A549 (cell line): ENCODE results near the gene ZNF680. TPM values are rescaled to one million over a fixed set of nuclear protein-coding genes. Genes with fewer than 3 reads are reported as not detected.

Experiments
- ATAC-seq, 2 experiments: fragments of 200-7000 bp in 1 of 2; fragments of >200 bp in 1 of 2; cut with Nextera tagmentation in 1 of 2; cut with Tn5 transposase in 1 of 2; 3 replicates each; pipeline versions ENCODE4 v1.8.0 to v1.9.1; 2018 to 2020; ENCODE audit warnings: mild to moderate bottlenecking in 1 of 2, moderate library complexity in 1 of 2
- CTCF ChIA-PET: fragments of 300-600 bp; sonication (Branson Sonifier 250); formaldehyde crosslinking; extraction: SDS; loops from one replicate; lab custom pipeline; 2021; ENCODE audit warnings: antibody characterized with exemption, inconsistent platforms; lab: Yijun Ruan, JAX
- POLR2A ChIA-PET: fragments of 350-600 bp; formaldehyde crosslinking; extraction: SDS; loops from one replicate; lab custom pipeline; 2021; ENCODE audit warnings: antibody characterized with exemption, inconsistent platforms; lab: Yijun Ruan, JAX
- DNase-seq, 2 experiments: peaks; one replicate each; pipeline versions ENCODE4 v3.0.0 to v3.0.0-alpha.2; 2011 to 2016; ENCODE audit warnings: low read depth in 1 of 2, low spot score in 1 of 2
- FAIRE-seq: peaks from 2 replicates; lab custom pipeline; 2011; peaks lifted over from hg19 to GRCh38; lab: Jason Lieb, UNC
- H3K27ac ChIP-seq, 2 experiments: fragments of >200 bp; sonication (Bioruptor Twin); formaldehyde crosslinking; 3 replicates each; pipeline ENCODE4 v1.5.1; 2016 to 2017
- H3K4me1 ChIP-seq: fragments of >200 bp; sonication (Bioruptor Twin); formaldehyde crosslinking; 3 replicates; pipeline ENCODE4 v1.6.1; 2016
- H3K4me2 ChIP-seq: fragments of >200 bp; sonication (Bioruptor Twin); formaldehyde crosslinking; 3 replicates; pipeline ENCODE4 v1.6.1; 2016
- H3K4me3 ChIP-seq: fragments of >200 bp; sonication (Bioruptor Twin); formaldehyde crosslinking; 3 replicates; pipeline ENCODE4 v1.5.1; 2016
- H3K9me3 ChIP-seq: fragments of >200 bp; sonication (Bioruptor Twin); formaldehyde crosslinking; 3 replicates; pipeline ENCODE4 v1.6.1; 2016
- BCL3 ChIP-seq: fragments of >200 bp; sonication (Bioruptor Twin); formaldehyde crosslinking; IDR thresholded peaks from 3 replicates; pipeline ENCODE4 v1.6.1; 2016
- BHLHE40 ChIP-seq: IDR thresholded peaks from 2 replicates; pipeline ENCODE4 v1.6.1; 2012; ENCODE audit warnings: low read depth, low read length, inconsistent platforms
- CEBPB ChIP-seq, 2 experiments: fragments of >200 bp in 1 of 2; sonication (Bioruptor Twin) in 1 of 2; formaldehyde crosslinking in 1 of 2; IDR thresholded peaks; 2 replicates each; pipeline ENCODE4 v1.6.1; 2012 to 2016
- E2F6 ChIP-seq: IDR thresholded peaks from 2 replicates; pipeline ENCODE4 v1.6.1; 2012; ENCODE audit warnings: low read depth, borderline replicate concordance
- ELK1 ChIP-seq: fragments of 150-350 bp; IDR thresholded peaks from 2 replicates; pipeline ENCODE4 v1.6.1; 2014; ENCODE audit warnings: low read depth, mild to moderate bottlenecking, low read length
- EP300 ChIP-seq, 2 experiments: fragments of >200 bp; sonication (Bioruptor Twin); formaldehyde crosslinking; IDR thresholded peaks; 2 replicates in 1 of 2; 3 replicates in 1 of 2; pipeline ENCODE4 v1.6.1; 2016 to 2017
- FOSB ChIP-seq: fragments of 250-450 bp; sonication (Bioruptor Pico); IDR thresholded peaks from 2 replicates; pipeline ENCODE4 v1.5.0; 2020; ENCODE audit warnings: mild to moderate bottlenecking, moderate library complexity
- FOSL2 ChIP-seq, 2 experiments: fragments of 450-650 bp in 1 of 2; fragments of >200 bp in 1 of 2; sonication (Bioruptor Twin) in 1 of 2; formaldehyde crosslinking; IDR thresholded peaks; 2 replicates each; pipeline versions ENCODE4 v1.5.0 to v1.6.1; 2016 to 2020; ENCODE audit warnings: mild to moderate bottlenecking in 1 of 2, moderate library complexity in 1 of 2
- FOXS1 ChIP-seq: fragments of 250-450 bp; sonication (Bioruptor Pico); IDR thresholded peaks from 2 replicates; pipeline ENCODE4 v1.5.0; 2020; ENCODE audit warnings: mild to moderate bottlenecking, moderate library complexity
- GATA3 ChIP-seq: IDR thresholded peaks from 2 replicates; pipeline ENCODE4 v1.6.1; 2012; ENCODE audit warnings: borderline replicate concordance
- HDAC2 ChIP-seq: fragments of 200-600 bp; sonication (generic); IDR thresholded peaks from 2 replicates; pipeline ENCODE4 v1.6.1; 2016
- HOXA7 ChIP-seq: fragments of 250-450 bp; sonication (Bioruptor Pico); IDR thresholded peaks from 2 replicates; pipeline ENCODE4 v1.5.0; 2020; ENCODE audit warnings: mild to moderate bottlenecking, moderate library complexity
- HOXB5 ChIP-seq: fragments of 250-450 bp; sonication (Bioruptor Pico); IDR thresholded peaks from 2 replicates; pipeline ENCODE4 v1.5.0; 2020; ENCODE audit warnings: mild to moderate bottlenecking, moderate library complexity
- KDM1A ChIP-seq: fragments of 200-600 bp; sonication (generic); IDR thresholded peaks from 2 replicates; pipeline ENCODE4 v1.6.1; 2016; ENCODE audit warnings: low read depth, mild to moderate bottlenecking
- NPAS2 ChIP-seq: fragments of 250-450 bp; sonication (Bioruptor Pico); IDR thresholded peaks from 2 replicates; pipeline ENCODE4 v1.8.0; 2022; ENCODE audit warnings: mild to moderate bottlenecking, moderate library complexity, borderline replicate concordance
- PHF8 ChIP-seq: fragments of 200-600 bp; sonication (generic); IDR thresholded peaks from 2 replicates; pipeline ENCODE4 v1.6.1; 2016; ENCODE audit warnings: low read depth, mild to moderate bottlenecking, antibody characterized with exemption, moderate library complexity, borderline replicate concordance
- RAD21 ChIP-seq, 2 experiments: fragments of >200 bp in 1 of 2; sonication (Bioruptor Twin) in 1 of 2; formaldehyde crosslinking in 1 of 2; IDR thresholded peaks in 1 of 2; conservative IDR thresholded peaks in 1 of 2; 2 replicates in 1 of 2; 3 replicates in 1 of 2; pipeline ENCODE4 v1.6.1; 2012 to 2018; ENCODE audit warnings: inconsistent platforms in 1 of 2
- RCOR1 ChIP-seq: fragments of 150-350 bp; IDR thresholded peaks from 2 replicates; pipeline ENCODE4 v1.6.1; 2014; ENCODE audit warnings: antibody characterized with exemption, low read length, low read depth
- REST ChIP-seq: fragments of 200-600 bp; sonication (generic); IDR thresholded peaks from 2 replicates; pipeline ENCODE4 v1.6.1; 2016; ENCODE audit warnings: antibody characterized with exemption, mild to moderate bottlenecking, moderate library complexity
- RFX5 ChIP-seq: fragments of 450-650 bp; IDR thresholded peaks from 2 replicates; pipeline ENCODE4 v1.7.1; 2014; ENCODE audit warnings: antibody characterized with exemption, mild to moderate bottlenecking, moderate library complexity
- SMC3 ChIP-seq: fragments of >200 bp; sonication (Bioruptor Twin); formaldehyde crosslinking; IDR thresholded peaks from 3 replicates; pipeline ENCODE4 v1.6.1; 2018; ENCODE audit warnings: inconsistent platforms
- TFCP2L1 ChIP-seq: fragments of 250-450 bp; sonication (Bioruptor Pico); IDR thresholded peaks from 2 replicates; pipeline ENCODE4 v1.5.0; 2021; ENCODE audit warnings: mild to moderate bottlenecking
- TP53 ChIP-seq: fragments of 250-450 bp; sonication (Bioruptor Pico); IDR thresholded peaks from 2 replicates; pipeline ENCODE4 v1.5.0; 2021; ENCODE audit warnings: mild to moderate bottlenecking, moderate library complexity
- ZFP36 ChIP-seq: fragments of 450-650 bp; IDR thresholded peaks from 2 replicates; pipeline ENCODE4 v1.6.1; 2014; ENCODE audit warnings: borderline replicate concordance; ENCODE audit not compliant: partially characterized antibody
- ZSCAN20 ChIP-seq: fragments of 250-450 bp; sonication (Bioruptor Pico); IDR thresholded peaks from 2 replicates; pipeline ENCODE4 v1.8.0; 2022; ENCODE audit warnings: mild to moderate bottlenecking, moderate library complexity
- WGBS: methylation state at CpG from one replicate; pipeline ENCODE4 v1.1.6; 2017; ENCODE audit errors: missing lambda C conversion rate; 5-methylcytosine and 5-hydroxymethylcytosine counted together
- polyA plus RNA-seq, 4 experiments: library from polyadenylated mRNA; depleted of rRNA in 3 of 4; stranded (reverse); fragments of >200 nt; fragmentation: RNase III in 1 of 4; extraction: RNeasy Plus Mini Kit Qiagen cat#74134 plus additional on column Dnase treatment in 1 of 4; gene quantifications; 2 replicates in 3 of 4; 3 replicates in 1 of 4; pipeline ENCODE4 v1.2.3, GENCODE V29; 2011 to 2017

The ZNF680 gene
- polyA plus RNA-seq, 2 of the 4 experiments (the other 2 are of a cell fraction) = 4.6 to 6.6 TPM

- TF ChIP-seq ELK1 (no peak), HOXB5 (no peak), E2F6 (no peak), SMC3 (no peak), RCOR1 (no peak), RAD21 (conservative IDR thresholded peaks at IDR 0.05 in 1 of 2, IDR thresholded peaks at IDR 0.05 in 1 of 2) (no peak), FOXS1 (no peak)
Observed at GRCh38 chr7:64528770-64529169, 34.1 kb downstream of the ZNF680 start (continued).

GRCh38 chr7:64521409-64521984 lies 41.4 kb downstream of the ZNF680 start:
- ChIA-PET CTCF (no interaction called here), POLR2A (no interaction called here)
- Histone ChIP-seq H3K4me3 (no peak overlapping the region), H3K4me1 (no peaks in the 10 kb centered on the region), H3K27ac (no peak overlapping the region), H3K4me2 (no peak overlapping the region), H3K9me3 (peaks cover 76% of the 10 kb centered on the region)
- TF ChIP-seq FOXS1 = no peak
- no peak for TF ChIP-seq PHF8
- TF ChIP-seq NPAS2 = no peak
- no peak for TF ChIP-seq SMC3
- no peak for TF ChIP-seq GATA3
- TF ChIP-seq ZSCAN20 = no peak
- TF ChIP-seq EP300 (IDR thresholded peaks at IDR 0.05) = no peak
- no peak for TF ChIP-seq RFX5
- TF ChIP-seq FOSB (CRISPR knock-in tag) = no peak
- no peak for TF ChIP-seq TFCP2L1 (CRISPR knock-in tag)
- TF ChIP-seq TP53 = no peak
- no peak for TF ChIP-seq RCOR1
- no peak for TF ChIP-seq KDM1A
- no peak for TF ChIP-seq BCL3
- TF ChIP-seq HDAC2 = no peak
- no peak for TF ChIP-seq BHLHE40
- no peak for TF ChIP-seq HOXA7
- no peak for TF ChIP-seq FOSL2 (IDR thresholded peaks at IDR 0.05)
- no peak for TF ChIP-seq FOSL2 (CRISPR knock-in tag; IDR thresholded peaks at IDR 0.05)
- ATAC-seq (no peak), DNase-seq (no peak), FAIRE-seq (no peak)
- WGBS = 93% methylated on average over 2 of the region's 2 CpGs

- no peak for TF ChIP-seq ZFP36
- no peak for TF ChIP-seq CEBPB (IDR thresholded peaks at IDR 0.05)
- TF ChIP-seq E2F6 = no peak
- no peak for TF ChIP-seq REST
- TF ChIP-seq, all 56 proteins: peak for 0
- ATAC-seq = no peak
- FAIRE-seq = no peak
- DNase-seq = no peak
- POLR2A ChIA-PET = no interaction called here
- CTCF ChIA-PET = interaction anchor here (2.2 kb wide), 1 partner anchor 13 kb away, joined by 6 read pairs; no protein-coding TSS in a partner anchor
- Histone ChIP-seq H3K9me3 (peaks cover 76% of the 10 kb centered on the region), H3K4me1 (no peaks in the 10 kb centered on the region), H3K27ac (no peak overlapping the region), H3K4me3 (no peak overlapping the region), H3K4me2 (no peak overlapping the region)
- 42% methylated on average over 2 of the region's 2 CpGs for WGBS
Observed at GRCh38 chr7:64516451-64516850, 46.4 kb downstream of the ZNF680 start.
